Activated CD8-positive, alpha-beta memory T cell treated with anti-CD3 and anti-CD28 coated beads, Interleukin-2, amount 10 ng/mL, durations not matched to agents 7 days and 5 days (primary cell): ENCODE measurements around the gene PPP1R13B. TPM values are rescaled to one million over a fixed set of nuclear protein-coding genes. Genes with fewer than 3 reads are reported as not detected.

Experiments used
- ATAC-seq: fragments of 150-1000 bp; cut with Tn5 transposase; one replicate; pipeline ENCODE4 v1.10.0; 2021; ENCODE audit warnings: moderate library complexity
- CTCF ChIA-PET: fragments of 350-600 bp; sonication (Branson Sonifier 250); formaldehyde crosslinking; loops from one replicate; lab custom pipeline; 2021; ENCODE audit warnings: antibody characterized with exemption; lab: Charles Lee
- DNase-seq: peaks from one replicate; pipeline ENCODE4 v3.0.0-alpha.2; 2020
- H3K27ac Mint-ChIP-seq: one replicate; pipeline ENCODE4 v1.8.0; 2021; ENCODE audit warnings: mild to moderate bottlenecking, mixed read lengths
- H3K27me3 Mint-ChIP-seq: one replicate; pipeline ENCODE4 v1.8.0; 2021; ENCODE audit warnings: mixed read lengths
- H3K36me3 Mint-ChIP-seq: one replicate; pipeline ENCODE4 v1.8.0; 2021; ENCODE audit warnings: mild to moderate bottlenecking, mixed read lengths
- H3K4me1 Mint-ChIP-seq: one replicate; pipeline ENCODE4 v1.8.0; 2021; ENCODE audit warnings: mixed read lengths
- H3K4me3 Mint-ChIP-seq: one replicate; pipeline ENCODE4 v1.8.0; 2021; ENCODE audit warnings: mild to moderate bottlenecking, moderate library complexity, mixed read lengths
- H3K9me3 Mint-ChIP-seq: one replicate; pipeline ENCODE4 v1.8.0; 2022; ENCODE audit warnings: low read depth, mixed read lengths
- total RNA-seq, 2 experiments: library from RNA; stranded (reverse); gene quantifications; one replicate each; pipeline ENCODE4 v1.2.3, GENCODE V29; 2021

The PPP1R13B gene
- total RNA-seq, 2 experiments from 2014 or later: 8.6 to 11.7 TPM

- Mint-ChIP-seq H3K9me3 (no peaks in the 10 kb centered on the region), H3K27me3 (no peaks in the 10 kb centered on the region), H3K4me3 (peak overlapping the region; percentile 89), H3K36me3 (peaks cover 14% of the 10 kb centered on the region), H3K27ac (peak overlapping the region; percentile 69), H3K4me1 (peaks cover 47% of the 10 kb centered on the region)
- no peak for ATAC-seq
- DNase-seq: no peak
- CTCF ChIA-PET: interaction anchor here (1.2 kb wide), 1 partner anchor 34 kb away, joined by 3 read pairs; no protein-coding TSS in a partner anchor
These were observed 133.2 kb downstream of the PPP1R13B start for GRCh38 chr14:103714063-103714724.

DNA sequence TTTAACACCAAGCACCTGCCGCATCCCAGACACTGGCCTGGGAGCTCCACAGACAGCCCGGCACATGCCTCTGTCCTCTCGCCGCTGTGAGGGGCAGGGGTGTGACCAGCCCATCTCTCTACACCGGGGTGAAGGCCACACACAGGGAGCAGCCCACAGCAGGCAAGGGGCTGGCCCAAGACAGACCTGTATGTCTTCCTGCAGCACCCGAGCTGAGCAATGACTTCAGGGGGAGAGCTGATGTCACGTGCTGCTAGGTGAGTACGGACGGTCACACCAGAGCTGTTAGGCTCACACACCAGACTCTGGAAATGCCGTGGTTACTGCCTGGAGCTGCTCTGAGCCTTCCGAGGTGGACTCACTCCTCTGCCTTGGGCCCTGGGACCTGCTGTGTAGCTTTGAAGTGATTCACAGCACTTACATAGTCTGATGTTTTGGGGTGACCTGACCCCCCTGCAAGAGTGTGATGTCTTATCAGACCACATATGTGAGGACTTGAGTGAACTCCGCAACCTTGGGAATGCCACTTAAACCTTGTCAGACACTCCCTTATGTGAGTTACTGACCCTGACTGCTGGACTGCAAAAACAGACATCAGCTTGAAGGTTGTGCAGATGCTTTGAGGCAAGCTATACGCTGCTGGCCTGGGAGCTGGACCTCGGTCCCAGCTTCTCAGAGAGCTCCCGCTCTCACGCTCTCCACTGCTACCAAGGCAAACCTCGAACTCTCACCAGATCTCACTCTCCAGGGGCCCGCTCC lies 133.9 kb downstream of the PPP1R13B start:
- no peaks in the 10 kb centered on the region for H3K27me3 Mint-ChIP-seq
- no peaks in the 10 kb centered on the region for H3K9me3 Mint-ChIP-seq
- ATAC-seq: no peak
- peaks cover 14% of the 10 kb centered on the region for H3K36me3 Mint-ChIP-seq
- H3K4me1 Mint-ChIP-seq: peaks cover 47% of the 10 kb centered on the region
- H3K4me3 Mint-ChIP-seq: peak overlapping the region; percentile 89
- DNase-seq: no peak
- H3K27ac Mint-ChIP-seq: peak overlapping the region; percentile 69
- CTCF ChIA-PET: interaction anchor here (0.8 to 1.2 kb wide), 2 partner anchors 35 to 187 kb away, joined by 3 read pairs; no protein-coding TSS in a partner anchor

- Mint-ChIP-seq H3K4me1 (peaks cover 44% of the 10 kb centered on the region), H3K27me3 (no peaks in the 10 kb centered on the region), H3K9me3 (no peaks in the 10 kb centered on the region), H3K4me3 (no peak overlapping the region), H3K27ac (peak overlapping the region; percentile 18), H3K36me3 (peaks cover 20% of the 10 kb centered on the region)
- DNase-seq (no peak), ATAC-seq (no peak)
- CTCF ChIA-PET: interaction anchor here (0.8 kb wide), 1 partner anchor 188 kb away, joined by 3 read pairs; no protein-coding TSS in a partner anchor
These were observed 134.6 kb downstream of the PPP1R13B start for GRCh38 chr14:103712633-103713247.

- ATAC-seq (no peak), DNase-seq (no peak)
- H3K9me3 Mint-ChIP-seq: no peaks in the 10 kb centered on the region
- peaks cover 20% of the 10 kb centered on the region for H3K36me3 Mint-ChIP-seq
- no peaks in the 10 kb centered on the region for H3K27me3 Mint-ChIP-seq
- CTCF ChIA-PET: no interaction called here
- no peak overlapping the region for H3K27ac Mint-ChIP-seq
- H3K4me3 Mint-ChIP-seq: no peak overlapping the region
- peaks cover 35% of the 10 kb centered on the region for H3K4me1 Mint-ChIP-seq
These were observed 135.6 kb downstream of the PPP1R13B start for GRCh38 chr14:103711516-103712431.

DNA sequence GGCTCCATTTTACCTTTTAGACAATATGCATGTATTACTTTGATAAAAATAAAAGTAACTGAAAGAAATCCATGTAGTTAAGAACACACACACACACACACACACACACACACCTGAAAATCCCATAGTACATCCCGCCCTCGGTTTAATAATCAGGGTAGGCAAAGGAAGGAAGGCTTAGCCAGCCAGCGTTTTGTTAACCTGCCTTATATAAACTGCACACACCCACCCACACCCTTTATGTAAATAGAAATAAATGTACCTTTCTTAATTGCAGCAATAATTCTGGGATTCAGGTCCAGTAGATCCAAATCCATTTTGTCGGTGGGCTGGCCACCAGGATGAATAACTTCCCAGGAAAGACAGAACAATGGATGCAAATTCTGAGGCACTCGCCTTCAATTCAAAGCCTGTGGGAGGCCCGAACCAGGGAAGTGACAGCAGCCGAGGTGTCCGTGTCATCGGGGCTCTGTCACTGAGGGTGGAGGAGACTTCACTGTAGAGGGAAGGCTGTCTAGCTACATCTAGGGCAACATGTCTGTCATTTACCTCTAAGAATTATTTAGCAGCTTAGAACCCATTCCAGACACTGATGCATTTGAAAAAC lies 136.5 kb downstream of the PPP1R13B start:
- no peak for DNase-seq
- CTCF ChIA-PET: no interaction called here
- no peaks in the 10 kb centered on the region for H3K27me3 Mint-ChIP-seq
- H3K4me1 Mint-ChIP-seq: peaks cover 31% of the 10 kb centered on the region
- no peak for ATAC-seq
- peaks cover 20% of the 10 kb centered on the region for H3K36me3 Mint-ChIP-seq
- no peaks in the 10 kb centered on the region for H3K9me3 Mint-ChIP-seq
- H3K27ac Mint-ChIP-seq: peak overlapping the region; percentile 36
- H3K4me3 Mint-ChIP-seq: no peak overlapping the region

GRCh38 chr14:103709814-103710213 lies 137.6 kb downstream of the PPP1R13B start:
- CTCF ChIA-PET: interaction anchor here (0.5 kb wide), 1 partner anchor 19 kb away, joined by 3 read pairs; no protein-coding TSS in a partner anchor
- no peak overlapping the region for H3K4me3 Mint-ChIP-seq
- no peak for ATAC-seq

DNA sequence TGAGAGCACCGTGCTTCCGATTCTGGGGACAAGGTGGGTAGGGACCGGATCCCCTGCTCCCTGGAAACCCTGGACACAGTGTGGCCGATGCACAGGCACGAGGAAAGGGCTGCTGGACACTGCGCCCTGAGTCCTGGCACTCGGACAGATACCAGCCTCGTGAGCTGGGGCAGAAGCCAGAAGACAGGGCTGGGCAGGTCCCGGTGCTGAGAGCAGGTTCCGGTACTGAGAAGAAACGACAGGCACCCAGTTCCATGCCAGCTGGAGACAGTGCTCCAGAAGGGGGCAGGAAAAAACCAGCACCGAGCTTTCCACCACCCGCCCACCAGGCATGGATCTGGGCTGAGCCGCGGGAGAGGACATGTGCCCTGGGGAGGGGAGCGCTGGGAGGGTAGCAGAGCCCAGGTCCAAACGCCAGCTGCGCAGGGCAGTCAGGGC lies 138.6 kb downstream of the PPP1R13B start:
- H3K4me1 Mint-ChIP-seq: peaks cover 35% of the 10 kb centered on the region
- H3K27ac Mint-ChIP-seq: no peak overlapping the region
- ATAC-seq: no peak
- peaks cover 26% of the 10 kb centered on the region for H3K36me3 Mint-ChIP-seq
- CTCF ChIA-PET: no interaction called here
- DNase-seq: no peak
- H3K9me3 Mint-ChIP-seq: no peaks in the 10 kb centered on the region
- H3K27me3 Mint-ChIP-seq: no peaks in the 10 kb centered on the region
- H3K4me3 Mint-ChIP-seq: no peak overlapping the region

More at GRCh38 chr14:103709814-103710213, 137.6 kb downstream of the PPP1R13B start:
- H3K27ac Mint-ChIP-seq: no peak overlapping the region
- no peaks in the 10 kb centered on the region for H3K9me3 Mint-ChIP-seq
- no peaks in the 10 kb centered on the region for H3K27me3 Mint-ChIP-seq
- DNase-seq: no peak
- peaks cover 21% of the 10 kb centered on the region for H3K36me3 Mint-ChIP-seq
- H3K4me1 Mint-ChIP-seq: peaks cover 35% of the 10 kb centered on the region

- Mint-ChIP-seq H3K27ac (no peak overlapping the region), H3K4me3 (no peak overlapping the region), H3K27me3 (no peaks in the 10 kb centered on the region), H3K4me1 (peaks cover 25% of the 10 kb centered on the region), H3K36me3 (peaks cover 29% of the 10 kb centered on the region), H3K9me3 (no peaks in the 10 kb centered on the region)
- CTCF ChIA-PET: no interaction called here
- ATAC-seq (no peak), DNase-seq (no peak)
These were observed 139.8 kb downstream of the PPP1R13B start for GRCh38 chr14:103707329-103708263.

DNA sequence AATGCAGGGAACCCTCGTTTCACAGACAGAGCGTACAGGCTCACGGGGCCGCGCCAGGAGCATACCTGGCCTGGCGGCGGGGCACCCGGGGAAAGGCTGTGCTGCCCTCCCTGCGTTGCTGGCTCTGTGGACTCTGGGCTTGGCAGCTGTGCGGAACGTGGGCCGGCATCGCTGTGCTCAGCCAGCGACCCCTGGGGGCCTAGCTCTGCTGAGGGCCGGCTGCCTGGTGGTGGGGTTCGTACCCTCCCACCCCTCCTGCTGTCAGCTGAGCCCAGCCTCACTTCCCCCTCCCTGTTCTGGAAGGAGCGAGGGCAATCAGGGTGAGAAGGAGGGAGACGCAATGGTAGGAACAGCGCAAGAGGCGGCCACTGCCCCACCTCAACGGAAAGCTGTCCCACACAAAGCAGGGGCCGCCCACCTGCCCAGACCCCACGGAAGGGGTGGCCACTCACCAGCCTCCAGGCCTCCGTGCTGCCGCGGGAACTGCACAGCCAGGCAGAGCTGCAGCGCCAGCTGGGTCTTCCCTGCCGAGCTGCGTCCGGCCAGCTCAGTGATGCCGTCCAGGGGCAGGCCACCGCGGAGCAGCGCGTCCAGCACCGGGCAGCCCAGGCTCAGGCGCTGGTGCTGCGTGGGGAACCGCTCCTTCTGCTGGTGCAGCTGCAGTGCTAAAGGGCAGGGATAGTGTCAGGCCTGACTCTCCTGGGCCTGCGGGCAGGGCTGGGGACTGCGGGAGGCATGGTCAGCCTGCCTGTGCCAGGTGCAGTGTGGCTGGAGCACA lies 140.6 kb downstream of the PPP1R13B start:
- CTCF ChIA-PET: no interaction called here
- no peaks in the 10 kb centered on the region for H3K27me3 Mint-ChIP-seq

DNA sequence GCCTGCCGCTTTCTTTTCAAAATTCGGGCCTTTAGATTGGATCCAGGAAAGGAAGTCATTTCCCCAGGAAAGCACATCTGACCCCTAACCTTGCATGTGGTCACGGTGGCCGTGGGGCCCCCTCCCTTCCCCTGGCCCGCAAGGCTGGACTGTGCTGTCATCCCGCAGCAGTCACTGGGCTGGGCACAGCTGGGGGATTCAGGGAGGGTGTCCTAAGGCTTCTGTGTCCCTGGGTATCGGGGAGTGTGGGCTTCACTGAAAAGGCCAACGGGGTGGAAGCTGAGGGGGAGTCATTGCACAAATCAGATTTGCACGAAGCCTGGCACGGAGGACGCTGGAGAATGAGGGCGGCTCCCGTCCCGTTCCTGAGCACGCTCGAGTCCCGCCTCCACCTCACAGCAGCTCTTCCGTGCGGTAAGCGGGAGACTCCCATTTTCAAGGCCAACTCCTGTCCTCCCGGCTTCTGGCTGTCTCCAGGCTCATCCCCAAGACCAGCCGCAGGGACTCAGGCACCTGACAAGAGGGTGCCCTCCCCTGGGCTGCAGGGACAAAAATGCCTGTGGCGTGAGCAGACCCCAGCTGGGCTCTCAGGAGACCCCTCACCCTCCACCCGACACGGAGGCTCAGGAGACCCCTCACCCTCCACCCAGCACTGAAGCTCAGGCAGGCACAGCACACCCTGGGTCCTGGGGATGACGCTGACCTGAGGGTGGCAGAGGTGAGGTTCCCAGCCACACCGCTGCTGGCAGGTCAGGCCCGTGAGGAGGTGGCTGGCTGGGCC lies 141.7 kb downstream of the PPP1R13B start:
- Mint-ChIP-seq H3K27me3 (no peaks in the 10 kb centered on the region), H3K4me3 (no peak overlapping the region), H3K27ac (peak overlapping the region; percentile 67), H3K4me1 (peaks cover 11% of the 10 kb centered on the region), H3K9me3 (no peaks in the 10 kb centered on the region), H3K36me3 (peaks cover 23% of the 10 kb centered on the region)
- DNase-seq (no peak), ATAC-seq (no peak)
- CTCF ChIA-PET: no interaction called here

More for the DNA sequence above, 140.6 kb downstream of the PPP1R13B start:
- DNase-seq (no peak), ATAC-seq (no peak)
- Mint-ChIP-seq H3K27ac (no peak overlapping the region), H3K9me3 (no peaks in the 10 kb centered on the region), H3K36me3 (peaks cover 29% of the 10 kb centered on the region), H3K4me3 (no peak overlapping the region), H3K4me1 (peaks cover 18% of the 10 kb centered on the region)
